Measurements from ENCODE around the gene ECT2. TPM values are rescaled to one million over a fixed set of nuclear protein-coding genes. Genes with fewer than 3 reads are reported as not detected.

ECT2 gene
- total and polyA plus RNA-seq, 7 experiments from 2014 or later = 1.3 to 41.2 (median 1.9) TPM

DNA sequence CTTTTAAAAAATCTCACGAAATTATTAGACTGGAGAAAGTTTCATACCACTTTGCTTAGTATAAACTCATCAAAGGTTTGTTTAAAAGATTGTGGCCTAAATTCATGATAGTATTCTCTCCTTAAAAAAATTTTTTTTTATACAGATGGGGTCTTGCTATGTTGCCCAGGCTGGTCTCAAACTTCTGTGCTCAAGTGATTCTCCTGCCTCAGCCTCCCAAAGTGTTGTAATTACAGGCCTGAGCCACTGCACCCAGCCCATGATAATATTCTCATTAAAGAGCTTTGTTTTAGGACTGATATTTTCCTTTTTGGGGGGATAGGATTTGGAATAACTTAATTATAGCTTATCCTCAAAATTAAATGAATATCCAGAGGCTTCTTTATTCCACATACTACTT, 19.9 kb downstream of the ECT2 start:
- ATAC-seq (no peak), DNase-seq (no peak)
- ChIA-PET CTCF (interaction anchor here (0.6 kb wide), 1 partner anchor 26 kb away, joined by 4 read pairs; no protein-coding TSS in a partner anchor), POLR2A (no interaction called here)
- no peak overlapping the region for H3K4me3 Mint-ChIP-seq
- peaks cover 0 to 16% (median 0%) of the 10 kb centered on the region in 7 donors for H3K4me1 Mint-ChIP-seq
- Histone ChIP-seq H3K4me3 (ENCODE audit: low read length) (no peak overlapping the region), H3K27me3 (ENCODE audit: control insufficient read depth in 2 of 2, insufficient read depth in 2 of 2, low read length in 2 of 2) (no peaks in the 10 kb centered on the region), H3K36me3 (ENCODE audit: control insufficient read depth in 2 of 3, insufficient read depth in 3 of 3, low read length in 3 of 3) (no peaks in the 10 kb centered on the region), H3K27ac (ENCODE audit: low read depth, low read length) (no peak overlapping the region), H3K4me1 (ENCODE audit: control insufficient read depth in 2 of 2, insufficient read depth in 2 of 2, low read length in 2 of 2) (no peaks in the 10 kb centered on the region), H3K9me3 (ENCODE audit: control insufficient read depth in 2 of 3, low read length in 3 of 3) (no peaks in the 10 kb centered on the region)
- no peak overlapping the region for H3K27ac Mint-ChIP-seq
- H3K36me3 Mint-ChIP-seq = peaks cover 3 to 43% (median 18%) of the 10 kb centered on the region in 5 donors
- peaks cover 0 to 5% (median 0%) of the 10 kb centered on the region in 11 donors for H3K9me3 Mint-ChIP-seq
- intact Hi-C loops (cut with micrococcal nuclease) = no loop called here
- H3K27me3 Mint-ChIP-seq = no peaks in the 10 kb centered on the region

DNA sequence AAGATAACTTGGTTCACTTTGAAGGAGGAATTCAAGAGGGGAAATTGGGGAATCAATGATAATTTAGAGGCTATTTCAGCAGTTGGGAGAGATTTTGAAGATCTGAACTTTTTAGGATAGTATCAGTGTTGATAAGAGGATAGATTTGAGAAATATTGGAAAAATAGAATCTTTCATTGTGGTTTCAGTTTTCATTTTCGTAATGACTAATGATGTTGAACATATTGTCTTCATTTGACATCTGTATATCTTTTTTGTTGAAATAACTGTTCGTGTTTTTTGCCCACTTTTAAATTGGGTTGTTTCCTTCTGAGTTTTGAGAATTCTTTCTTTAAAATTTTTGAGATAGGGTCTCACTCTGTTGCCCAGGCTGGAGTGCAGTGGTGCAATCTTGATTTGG, 21.1 kb downstream of the ECT2 start:
- Mint-ChIP-seq H3K27ac (no peak overlapping the region), H3K9me3 (peaks cover 0 to 5% (median 0%) of the 10 kb centered on the region in 11 donors), H3K27me3 (no peaks in the 10 kb centered on the region), H3K4me3 (no peak overlapping the region), H3K4me1 (peaks cover 0 to 18% (median 0%) of the 10 kb centered on the region in 7 donors), H3K36me3 (peaks cover 3 to 36% (median 14%) of the 10 kb centered on the region in 5 donors)
- no peaks in the 10 kb centered on the region for H3K4me1 ChIP-seq (ENCODE audit: control insufficient read depth in 2 of 2, insufficient read depth in 2 of 2, low read length in 2 of 2)
- H3K4me3 ChIP-seq (ENCODE audit: low read length) = no peak overlapping the region
- intact Hi-C loops (cut with micrococcal nuclease) = no loop called here
- DNase-seq (no peak), ATAC-seq (no peak)
- H3K9me3 ChIP-seq (ENCODE audit: control insufficient read depth in 2 of 3, low read length in 3 of 3) = no peaks in the 10 kb centered on the region
- ChIA-PET CTCF (no interaction called here), POLR2A (no interaction called here)
- H3K36me3 ChIP-seq (ENCODE audit: control insufficient read depth in 2 of 3, insufficient read depth in 3 of 3, low read length in 3 of 3) = no peaks in the 10 kb centered on the region
- H3K27me3 ChIP-seq (ENCODE audit: control insufficient read depth in 2 of 2, insufficient read depth in 2 of 2, low read length in 2 of 2) = no peaks in the 10 kb centered on the region
- H3K27ac ChIP-seq (ENCODE audit: low read depth, low read length) = no peak overlapping the region

DNA sequence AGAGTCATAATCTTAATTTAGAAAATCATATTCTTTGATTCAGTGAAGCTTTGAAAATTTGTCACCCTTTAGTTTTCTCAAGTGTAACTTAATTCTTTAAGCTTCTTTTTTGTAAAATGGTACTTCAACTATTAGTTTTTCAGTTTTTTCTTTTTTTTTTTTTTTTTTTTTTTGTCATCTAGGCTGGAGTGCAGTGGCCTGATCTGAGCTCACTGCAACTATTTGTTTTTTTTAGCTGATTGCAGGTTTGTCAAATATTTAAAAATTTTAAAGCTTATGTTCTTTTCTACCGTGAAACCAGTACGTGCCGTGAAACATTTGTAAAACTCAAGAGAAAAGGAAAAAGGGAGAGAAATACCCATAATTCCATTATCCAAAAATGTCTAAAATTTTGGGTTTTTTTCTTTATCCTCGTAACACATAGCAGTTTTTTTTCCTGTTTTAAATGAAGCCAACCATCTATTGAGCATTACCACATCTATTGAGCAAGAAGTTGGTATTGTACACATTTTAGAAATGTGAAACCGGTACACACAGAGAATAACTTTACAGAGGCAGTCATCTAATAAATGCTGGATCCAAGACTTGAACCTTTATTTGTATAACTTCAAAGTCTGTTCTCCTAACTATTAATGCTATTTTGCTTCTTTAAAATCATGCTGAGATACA, 25.7 kb downstream of the ECT2 start:
- intact Hi-C loops (cut with micrococcal nuclease) = no loop called here
- no peak for DNase-seq
- Mint-ChIP-seq H3K4me3 (no peak overlapping the region), H3K27me3 (no peaks in the 10 kb centered on the region), H3K4me1 (peaks cover 0 to 18% (median 0%) of the 10 kb centered on the region in 7 donors), H3K27ac (peak overlapping the region in 1 of 9 donors; percentile 58), H3K36me3 (peaks cover 3 to 45% (median 11%) of the 10 kb centered on the region in 5 donors), H3K9me3 (peaks cover 0 to 5% (median 0%) of the 10 kb centered on the region in 11 donors)
- Histone ChIP-seq H3K27me3 (ENCODE audit: control insufficient read depth in 2 of 2, insufficient read depth in 2 of 2, low read length in 2 of 2) (no peaks in the 10 kb centered on the region), H3K27ac (ENCODE audit: low read depth, low read length) (no peak overlapping the region), H3K9me3 (ENCODE audit: control insufficient read depth in 2 of 3, low read length in 3 of 3) (no peaks in the 10 kb centered on the region), H3K4me3 (ENCODE audit: low read length) (no peak overlapping the region), H3K4me1 (ENCODE audit: control insufficient read depth in 2 of 2, insufficient read depth in 2 of 2, low read length in 2 of 2) (no peaks in the 10 kb centered on the region), H3K36me3 (ENCODE audit: control insufficient read depth in 2 of 3, insufficient read depth in 3 of 3, low read length in 3 of 3) (no peaks in the 10 kb centered on the region)
- ChIA-PET POLR2A (no interaction called here), CTCF (no interaction called here)
- no peak for ATAC-seq

DNA sequence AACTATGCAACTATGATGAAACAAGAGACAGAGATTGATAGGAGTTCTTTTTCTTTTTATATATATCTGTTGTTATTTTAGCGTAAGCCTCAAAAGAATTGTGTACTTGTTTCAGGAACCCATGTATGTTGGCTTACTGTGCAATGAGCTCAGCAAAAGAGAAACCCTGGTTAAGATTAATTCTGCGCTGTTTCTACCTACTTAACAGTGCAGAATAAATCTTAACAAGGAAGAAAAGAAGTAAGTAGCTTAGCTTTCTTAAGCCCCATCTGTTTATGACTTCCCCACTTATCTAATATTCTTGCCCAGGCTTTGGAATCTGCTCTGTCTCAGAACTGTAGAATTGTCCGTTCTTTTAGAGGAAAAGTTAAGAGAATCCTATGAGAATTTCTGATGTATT, 27.4 kb downstream of the ECT2 start:
- Histone ChIP-seq H3K9me3 (ENCODE audit: control insufficient read depth in 2 of 3, low read length in 3 of 3) (no peaks in the 10 kb centered on the region), H3K4me1 (ENCODE audit: control insufficient read depth in 2 of 2, insufficient read depth in 2 of 2, low read length in 2 of 2) (no peaks in the 10 kb centered on the region), H3K4me3 (ENCODE audit: low read length) (no peak overlapping the region), H3K27ac (ENCODE audit: low read depth, low read length) (no peak overlapping the region), H3K36me3 (ENCODE audit: control insufficient read depth in 2 of 3, insufficient read depth in 3 of 3, low read length in 3 of 3) (no peaks in the 10 kb centered on the region), H3K27me3 (ENCODE audit: control insufficient read depth in 2 of 2, insufficient read depth in 2 of 2, low read length in 2 of 2) (no peaks in the 10 kb centered on the region)
- DNase-seq (no peak), ATAC-seq (no peak)
- POLR2A ChIA-PET = no interaction called here
- peaks cover 3 to 40% (median 11%) of the 10 kb centered on the region in 5 donors for H3K36me3 Mint-ChIP-seq
- no peaks in the 10 kb centered on the region for H3K27me3 Mint-ChIP-seq
- H3K27ac Mint-ChIP-seq = no peak overlapping the region
- peaks cover 0 to 11% (median 0%) of the 10 kb centered on the region in 7 donors for H3K4me1 Mint-ChIP-seq
- CTCF ChIA-PET = no interaction called here
- H3K4me3 Mint-ChIP-seq = no peak overlapping the region
- intact Hi-C loops (cut with micrococcal nuclease) = no loop called here
- peaks cover 0 to 3% (median 0%) of the 10 kb centered on the region in 11 donors for H3K9me3 Mint-ChIP-seq

DNA sequence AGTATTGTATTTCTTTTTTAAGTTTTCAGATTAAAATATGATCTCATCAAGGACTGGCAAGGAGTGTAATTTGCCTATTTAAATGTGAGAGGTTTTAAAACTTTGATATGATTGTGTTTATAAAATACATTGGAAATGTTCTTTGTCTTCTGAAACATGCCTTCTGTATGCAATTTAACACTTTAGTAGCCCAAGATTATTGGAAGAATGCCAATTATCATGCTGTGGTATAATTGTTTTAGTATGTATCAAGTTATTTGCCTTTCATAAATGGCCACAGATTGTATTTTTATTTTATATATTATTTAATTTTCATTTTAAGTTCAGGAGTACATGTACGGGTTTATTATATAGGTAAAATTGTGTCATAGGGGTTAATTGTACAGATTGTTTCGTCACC, 31.7 kb downstream of the ECT2 start:
- peaks cover 0 to 2% (median 0%) of the 10 kb centered on the region in 11 donors for H3K9me3 Mint-ChIP-seq
- Histone ChIP-seq H3K27me3 (ENCODE audit: control insufficient read depth in 2 of 2, insufficient read depth in 2 of 2, low read length in 2 of 2) (no peaks in the 10 kb centered on the region), H3K27ac (ENCODE audit: low read depth, low read length) (no peak overlapping the region), H3K9me3 (ENCODE audit: control insufficient read depth in 2 of 3, low read length in 3 of 3) (no peaks in the 10 kb centered on the region), H3K36me3 (ENCODE audit: control insufficient read depth in 2 of 3, insufficient read depth in 3 of 3, low read length in 3 of 3) (no peaks in the 10 kb centered on the region), H3K4me3 (ENCODE audit: low read length) (no peak overlapping the region), H3K4me1 (ENCODE audit: control insufficient read depth in 2 of 2, insufficient read depth in 2 of 2, low read length in 2 of 2) (no peaks in the 10 kb centered on the region)
- no peaks in the 10 kb centered on the region for H3K27me3 Mint-ChIP-seq
- CTCF ChIA-PET = no interaction called here
- no peak for DNase-seq
- H3K36me3 Mint-ChIP-seq = peaks cover 0 to 24% (median 3%) of the 10 kb centered on the region in 5 donors
- peaks cover 0 to 9% (median 0%) of the 10 kb centered on the region in 7 donors for H3K4me1 Mint-ChIP-seq
- POLR2A ChIA-PET = no interaction called here
- H3K27ac Mint-ChIP-seq = no peak overlapping the region
- intact Hi-C loops (cut with micrococcal nuclease) = no loop called here
- ATAC-seq = no peak
- H3K4me3 Mint-ChIP-seq = no peak overlapping the region

DNA sequence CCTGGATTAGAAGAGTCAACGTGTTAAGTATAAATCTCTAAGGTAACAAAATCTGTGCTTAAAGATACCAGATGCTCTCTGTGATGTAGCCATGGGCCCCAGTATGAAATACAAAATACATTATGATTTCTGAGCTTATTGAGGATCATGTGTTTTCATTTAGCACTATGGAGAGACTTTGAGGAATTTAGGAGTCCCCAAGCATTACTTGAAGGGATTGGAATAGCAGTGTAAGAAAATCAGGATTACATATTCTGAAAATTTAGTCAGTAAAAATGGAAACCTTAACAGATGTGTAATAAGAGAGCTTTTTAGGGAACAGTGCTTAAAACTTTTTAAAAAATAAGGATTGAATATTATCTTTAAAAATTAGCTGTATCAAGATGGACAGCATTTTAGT, 35.5 kb downstream of the ECT2 start:
- Mint-ChIP-seq H3K4me1 (peaks cover 0 to 4% (median 0%) of the 10 kb centered on the region in 7 donors), H3K4me3 (no peak overlapping the region), H3K27ac (no peak overlapping the region), H3K36me3 (peaks cover 0 to 28% (median 14%) of the 10 kb centered on the region in 5 donors), H3K9me3 (no peaks in the 10 kb centered on the region), H3K27me3 (no peaks in the 10 kb centered on the region)
- Histone ChIP-seq H3K4me1 (ENCODE audit: control insufficient read depth in 2 of 2, insufficient read depth in 2 of 2, low read length in 2 of 2) (no peaks in the 10 kb centered on the region), H3K27me3 (ENCODE audit: control insufficient read depth in 2 of 2, insufficient read depth in 2 of 2, low read length in 2 of 2) (no peaks in the 10 kb centered on the region), H3K36me3 (ENCODE audit: control insufficient read depth in 2 of 3, insufficient read depth in 3 of 3, low read length in 3 of 3) (no peaks in the 10 kb centered on the region), H3K9me3 (ENCODE audit: control insufficient read depth in 2 of 3, low read length in 3 of 3) (no peaks in the 10 kb centered on the region), H3K4me3 (ENCODE audit: low read length) (no peak overlapping the region), H3K27ac (ENCODE audit: low read depth, low read length) (no peak overlapping the region)
- ATAC-seq = no peak
- DNase-seq = no peak
- ChIA-PET POLR2A (no interaction called here), CTCF (interaction anchor here (0.7 kb wide), 1 partner anchor 11 kb away, joined by 3 read pairs; no protein-coding TSS in a partner anchor)
- intact Hi-C loops (cut with micrococcal nuclease) = no loop called here

DNA sequence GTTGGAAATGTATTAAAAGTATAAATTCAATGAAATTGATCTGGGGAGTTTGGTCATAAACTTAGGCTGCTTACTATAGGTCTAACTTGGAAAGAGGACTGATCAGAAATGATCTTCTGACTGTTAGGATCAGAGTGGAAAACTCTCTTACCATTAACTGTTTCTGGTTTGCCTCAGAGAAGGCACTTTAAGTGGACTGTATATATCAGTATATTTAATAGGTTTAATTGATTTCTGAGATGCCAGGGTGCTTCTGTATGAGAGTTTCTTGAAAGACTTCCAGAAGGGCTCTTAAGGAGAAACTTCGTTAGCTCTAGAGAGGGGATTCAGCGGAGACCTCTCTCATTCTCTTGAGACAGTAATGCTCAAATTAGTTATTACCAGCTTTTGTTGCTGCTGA, 36.5 kb downstream of the ECT2 start:
- ATAC-seq = no peak
- H3K36me3 Mint-ChIP-seq = peaks cover 0 to 33% (median 14%) of the 10 kb centered on the region in 5 donors

More for the DNA sequence above, 36.5 kb downstream of the ECT2 start:
- no peak for DNase-seq
- no peak overlapping the region for H3K4me3 ChIP-seq (ENCODE audit: low read length)
- Mint-ChIP-seq H3K4me3 (no peak overlapping the region), H3K27me3 (no peaks in the 10 kb centered on the region), H3K27ac (no peak overlapping the region), H3K9me3 (no peaks in the 10 kb centered on the region), H3K4me1 (peaks cover 0 to 6% (median 0%) of the 10 kb centered on the region in 7 donors)
- POLR2A ChIA-PET = no interaction called here
- CTCF ChIA-PET = no interaction called here
- H3K9me3 ChIP-seq (ENCODE audit: control insufficient read depth in 2 of 3, low read length in 3 of 3) = no peaks in the 10 kb centered on the region
- H3K36me3 ChIP-seq (ENCODE audit: control insufficient read depth in 2 of 3, insufficient read depth in 3 of 3, low read length in 3 of 3) = no peaks in the 10 kb centered on the region
- no peak overlapping the region for H3K27ac ChIP-seq (ENCODE audit: low read depth, low read length)
- no peaks in the 10 kb centered on the region for H3K4me1 ChIP-seq (ENCODE audit: control insufficient read depth in 2 of 2, insufficient read depth in 2 of 2, low read length in 2 of 2)
- intact Hi-C loops (cut with micrococcal nuclease) = no loop called here
- H3K27me3 ChIP-seq (ENCODE audit: control insufficient read depth in 2 of 2, insufficient read depth in 2 of 2, low read length in 2 of 2) = no peaks in the 10 kb centered on the region

Measured in naive thymus-derived CD4-positive, alpha-beta T cell (primary cell).